Measurements from ENCODE around the gene FLNC.

Gene FLNC

GRCh38 chr7:128902761-128903585 lies 72.8 kb downstream of the FLNC start:
- no peak for TF ChIP-seq CTCF (IDR thresholded peaks at IDR 0.05)
- TF ChIP-seq ZFX (IDR thresholded peaks at IDR 0.05; ENCODE audit: borderline replicate concordance): no peak
- no peak overlapping the region for H3K27ac ChIP-seq

- no peak overlapping the region for H3K27ac ChIP-seq
- no peak for TF ChIP-seq CTCF (IDR thresholded peaks at IDR 0.05)
- no peak for TF ChIP-seq ZFX (IDR thresholded peaks at IDR 0.05; ENCODE audit: borderline replicate concordance)
Measured at GRCh38 chr7:128903621-128904361, 73.6 kb downstream of the FLNC start.

GRCh38 chr7:128904381-128905197 lies 74.4 kb downstream of the FLNC start:
- TF ChIP-seq ZFX (IDR thresholded peaks at IDR 0.05; ENCODE audit: borderline replicate concordance) (no peak), CTCF (IDR thresholded peaks at IDR 0.05) (peak; percentile 91)
- no peak overlapping the region for H3K27ac ChIP-seq

- TF ChIP-seq CTCF (IDR thresholded peaks at IDR 0.05) (no peak), ZFX (IDR thresholded peaks at IDR 0.05; ENCODE audit: borderline replicate concordance) (no peak)
- H3K27ac ChIP-seq: no peak overlapping the region
Measured at GRCh38 chr7:128906001-128906765, 76.0 kb downstream of the FLNC start.

- TF ChIP-seq ZFX (IDR thresholded peaks at IDR 0.05; ENCODE audit: borderline replicate concordance) (no peak), CTCF (IDR thresholded peaks at IDR 0.05) (no peak)
- no peak overlapping the region for H3K27ac ChIP-seq
Measured at GRCh38 chr7:128906766-128907559, 76.8 kb downstream of the FLNC start.

All from 22Rv1 (cell line).